ENCODE data around the gene PTGFRN. TPM values are rescaled to one million over a fixed set of nuclear protein-coding genes. Genes with fewer than 3 reads are reported as not detected.

PTGFRN gene
- total and polyA plus RNA-seq, 9 of the 15 experiments (the other 6 are each of a cell fraction or from before 2014, with no cell fraction given), result 17.3 to 33.1 (median 25.7) TPM

- FAIRE-seq, result no peak
- no peaks in the 10 kb centered on the region for H3K36me3 ChIP-seq (ENCODE audit: control insufficient read depth, insufficient read depth, low read length)
Measured at GRCh38 chr1:116874733-116875249, 34.9 kb upstream of the PTGFRN start.

DNA sequence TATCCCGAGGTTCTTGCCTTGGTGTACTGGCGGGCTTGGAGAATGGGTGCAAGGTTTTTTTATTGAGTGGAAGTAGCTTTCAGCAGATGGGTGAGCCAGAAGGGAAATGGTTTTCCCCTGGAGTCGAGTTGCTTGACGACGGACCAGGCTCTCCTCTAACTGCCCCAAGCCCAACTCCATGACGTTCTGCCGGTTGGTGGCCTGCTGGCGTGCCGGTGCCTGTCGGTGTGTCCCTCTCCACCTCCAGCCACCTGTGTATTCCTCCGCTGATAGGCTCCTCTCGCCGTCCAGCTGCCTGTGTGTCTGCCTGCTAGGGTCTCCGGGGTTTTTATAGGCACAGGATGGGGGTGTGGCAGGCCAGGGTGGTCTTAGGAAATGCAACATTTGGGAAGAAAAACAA, 34.3 kb upstream of the PTGFRN start:
- H4K20me1 ChIP-seq (replicated peaks; ENCODE audit: control insufficient read depth, insufficient read depth, low read length), result no peaks in the 10 kb centered on the region
- no peaks in the 10 kb centered on the region for H3K9me1 ChIP-seq (ENCODE audit: control insufficient read depth, insufficient read depth, low read length)
- no TSS peak for BruUV-seq (replicated peaks)
- 61% methylated on average over 14 of the region's 14 CpGs for WGBS (ENCODE audit: insufficient coverage, low coverage, missing lambda C conversion rate)
- no peak overlapping the region for H3K4me2 ChIP-seq (ENCODE audit: insufficient read depth, low read length)
- POLR2A ChIA-PET, result interaction anchor here (0.6 to 1.2 kb wide), 2 partner anchors 9 to 1799 kb away, joined by 3 to 4 read pairs; no protein-coding TSS in a partner anchor
- FAIRE-seq (no peak), DNase-seq (ENCODE audit: extremely low read depth in 1 of 4, low spot score in 3 of 4) (no peak), ATAC-seq (no peak)
- H3K4me1 ChIP-seq (replicated peaks in 1 of 2; ENCODE audit: control insufficient read depth in 2 of 2, insufficient read depth in 2 of 2, low read length in 2 of 2), result peaks cover 24 to 35% of the 10 kb centered on the region in 2 experiments
- H2AFZ ChIP-seq (ENCODE audit: low read depth, low read length), result peak overlapping the region; percentile 43; the same call in 1 of the 2 replicates
- no peaks in the 10 kb centered on the region for H3K27me3 ChIP-seq (ENCODE audit: control insufficient read depth in 2 of 2, insufficient read depth in 2 of 2, low read length in 2 of 2)
- intact Hi-C loops (cut with micrococcal nuclease) (no loop called here), in situ Hi-C loops (cut with MboI) (no loop called here)
- no peak overlapping the region for H3K4me3 ChIP-seq
- CTCF ChIA-PET (ENCODE audit: low intra/inter-chr PET ratio), result no interaction called here
- H3K27ac ChIP-seq (ENCODE audit: extremely low read depth, low read depth, low read length), result no peak overlapping the region
- H3K79me2 ChIP-seq (ENCODE audit: control insufficient read depth, insufficient read depth, low read length), result no peaks in the 10 kb centered on the region
- H3K9ac ChIP-seq (ENCODE audit: insufficient read depth in 1 of 2, low read depth in 2 of 2, low read length in 2 of 2), result 0 out of 4 replicates have a peak overlapping the region, but pooled peaks of 1 of the 2 experiments have one; percentile 64
- no peaks in the 10 kb centered on the region for H3K36me3 ChIP-seq (ENCODE audit: control insufficient read depth, insufficient read depth, low read length)
- no peak for TF ChIP-seq JUND (IDR thresholded peaks at IDR 0.05; ENCODE audit: borderline replicate concordance, low read depth, low read length)
- no peak for TF ChIP-seq JUND (tag; IDR thresholded peaks at IDR 0.05; ENCODE audit: borderline replicate concordance, low read depth, low read length)
- TF ChIP-seq MNT (conservative IDR thresholded peaks at IDR 0.05), result no peak
- no peak for TF ChIP-seq HMG20A (CRISPR knock-in tag; conservative IDR thresholded peaks at IDR 0.05)
- 0 out of 2 replicates have a peak, but pooled peaks have one; percentile 30 for TF ChIP-seq ARID4B (CRISPR knock-in tag; IDR thresholded peaks at IDR 0.05)
- no peaks in the 10 kb centered on the region for H3K9me3 ChIP-seq (replicated peaks; ENCODE audit: control insufficient read depth, insufficient read depth, low read depth, low read length)

More at GRCh38 chr1:116874733-116875249, 34.9 kb upstream of the PTGFRN start:
- intact Hi-C loops (cut with micrococcal nuclease), result no loop called here
- Histone ChIP-seq H3K9me1 (ENCODE audit: control insufficient read depth, insufficient read depth, low read length) (no peaks in the 10 kb centered on the region), H3K4me2 (ENCODE audit: insufficient read depth, low read length) (no peak overlapping the region), H4K20me1 (replicated peaks; ENCODE audit: control insufficient read depth, insufficient read depth, low read length) (no peaks in the 10 kb centered on the region), H3K79me2 (ENCODE audit: control insufficient read depth, insufficient read depth, low read length) (no peaks in the 10 kb centered on the region), H3K27ac (ENCODE audit: extremely low read depth, low read depth, low read length) (no peak overlapping the region), H3K4me1 (replicated peaks in 1 of 2; ENCODE audit: control insufficient read depth in 2 of 2, insufficient read depth in 2 of 2, low read length in 2 of 2) (peaks cover 24 to 35% of the 10 kb centered on the region in 2 experiments), H3K4me3 (no peak overlapping the region), H3K9ac (ENCODE audit: insufficient read depth in 1 of 2, low read depth in 2 of 2, low read length in 2 of 2) (no peak overlapping the region), H3K27me3 (ENCODE audit: control insufficient read depth in 2 of 2, insufficient read depth in 2 of 2, low read length in 2 of 2) (no peaks in the 10 kb centered on the region), H2AFZ (ENCODE audit: low read depth, low read length) (peak overlapping the region; percentile 43; the same call in 1 of the 2 replicates), H3K9me3 (replicated peaks; ENCODE audit: control insufficient read depth, insufficient read depth, low read depth, low read length) (no peaks in the 10 kb centered on the region)
- no peak for TF ChIP-seq MTA1 (IDR thresholded peaks at IDR 0.05; ENCODE audit: borderline replicate concordance)
- no peak for TF ChIP-seq SMARCC2 (IDR thresholded peaks at IDR 0.05; ENCODE audit: low read depth)
- no peak for TF ChIP-seq RCOR1 (IDR thresholded peaks at IDR 0.05; ENCODE audit: borderline replicate concordance in 1 of 2, low read depth in 2 of 2, low read length in 2 of 2)
- TF ChIP-seq MAZ (CRISPR knock-in tag; conservative IDR thresholded peaks at IDR 0.05 in 1 of 2, IDR thresholded peaks at IDR 0.05 in 1 of 2), result no peak
- no peak for TF ChIP-seq CC2D1A (IDR thresholded peaks at IDR 0.05)
- in situ Hi-C loops (cut with MboI), result no loop called here
- DNase-seq (ENCODE audit: extremely low read depth in 1 of 4, low spot score in 3 of 4), result no peak
- CTCF ChIA-PET (ENCODE audit: low intra/inter-chr PET ratio), result no interaction called here
- ATAC-seq, result no peak
- 97% methylated on average over 6 of the region's 6 CpGs for WGBS (ENCODE audit: insufficient coverage, low coverage, missing lambda C conversion rate)
- POLR2A ChIA-PET, result interaction anchor here (0.6 to 1.2 kb wide), 2 partner anchors 9 to 55 kb away, joined by 3 to 4 read pairs; no protein-coding TSS in a partner anchor
- no TSS peak for BruUV-seq (replicated peaks)
